Ovary (tissue), 9 donors: ENCODE data around the gene MAP7. TPM values are rescaled to one million over a fixed set of nuclear protein-coding genes. Genes with fewer than 3 reads are reported as not detected.

ENCODE experiments used
- DNase-seq, 5 donors: peaks; one replicate each; pipeline ENCODE4 v3.0.0-alpha.2; 2019 to 2020
- H3K27ac ChIP-seq, 2 donors: fragments of 200-600 bp; one replicate each; pipeline versions ENCODE4 v1.5.1 to v1.8.0; 2019 to 2022
- H3K27me3 ChIP-seq: fragments of 200-600 bp; one replicate; pipeline ENCODE4 v1.8.0; 2022
- H3K36me3 ChIP-seq: fragments of 200-600 bp; sonication (generic); one replicate; pipeline ENCODE4 v1.5.1; 2019
- H3K4me1 ChIP-seq: one replicate; pipeline ENCODE4 v1.8.1; 2013; ENCODE audit warnings: mild to moderate bottlenecking, moderate library complexity; ENCODE audit not compliant: insufficient read depth
- H3K4me3 ChIP-seq: fragments of 200-600 bp; sonication (generic); one replicate; pipeline ENCODE4 v1.5.1; 2017
- H3K9me3 ChIP-seq, 2 donors: fragments of 200-600 bp in 1 of 2; sonication (generic) in 1 of 2; one replicate each; pipeline versions ENCODE4 v1.5.1 to v1.8.1; 2013 to 2019; ENCODE audit warnings: mild to moderate bottlenecking in 1 of 2, moderate library complexity in 1 of 2
- CTCF ChIP-seq, 3 donors: fragments of 450-650 bp in 2 of 3; fragments of 200-600 bp in 1 of 3; IDR thresholded peaks; one replicate each; pipeline versions ENCODE4 v1.5.1 to v1.8.0; 2016 to 2022; ENCODE audit warnings: antibody characterized with exemption in 3 of 3, mild to moderate bottlenecking in 1 of 3
- EP300 ChIP-seq: sonication (generic); formaldehyde crosslinking; IDR thresholded peaks from one replicate; pipeline ENCODE4 v1.6.1; 2017; ENCODE audit warnings: antibody characterized with exemption
- POLR2A ChIP-seq: fragments of 450-650 bp; IDR thresholded peaks from one replicate; pipeline ENCODE4 v1.6.1; 2017; ENCODE audit warnings: antibody characterized with exemption, mild to moderate bottlenecking, moderate library complexity
- WGBS, 3 donors: extraction: QIAGEN DNeasy Blood & Tissue Kit in 1 of 3; methylation state at CpG; one replicate each; pipeline versions ENCODE4 v1.1.5 to v1.1.7; 2013 to 2017; 5-methylcytosine and 5-hydroxymethylcytosine counted together
- intact Hi-C, 4 donors: fragments of 100-400 bp; cut with DNase I; formaldehyde crosslinking; loops; one replicate each; pipeline versions ENCODE4 v1.11.0 to v1.15.1; 2022 to 2023
- polyA plus RNA-seq, 2 donors: library from polyadenylated mRNA; stranded (reverse); fragments of 200-250 nt in 1 of 2; fragments of 350-450 nt in 1 of 2; fragmentation: Illumina TruSeq in 1 of 2; extraction: RNeasy Lipid Tissue Mini Kit (QIAGEN cat#74804) in 1 of 2; gene quantifications; one replicate each; pipeline ENCODE4 v1.2.3, GENCODE V29; 2013 to 2014
- total RNA-seq, 7 donors: library from RNA; depleted of rRNA in 2 of 7; stranded (reverse); fragments of >200 nt in 2 of 7; fragmentation: NEBNext Ultra II Directional in 3 of 7; extraction: Animal tissue kit (Norgen Biotek cat#: 25700) in 3 of 7; gene quantifications; one replicate each; pipeline versions ENCODE4 v1.1.0 to v1.2.4, GENCODE V29; 2016 to 2023
- donor health status: DM: no; HTN: no; CAD: no; lungs with moderate emphysema.
- donor health status: DM: no; HTN: no; CAD: no.
- donor health status: Bipolar disorder and iron deficiency.
- donor health status: DM: yes; HTN: yes; CAD: no.
- donor health status: DM: no; HTN: no; CAD: no.
- donor health status: DM: yes; HTN: yes; CAD: no.

MAP7 gene
- total and polyA plus RNA-seq, 9 donors, result 1.2 to 13.0 (median 3.6) TPM

- intact Hi-C loops, result no loop called here
- Histone ChIP-seq H3K4me3 (no peak overlapping the region), H3K36me3 (no peaks in the 10 kb centered on the region), H3K27ac (no peak overlapping the region), H3K4me1 (no peaks in the 10 kb centered on the region), H3K27me3 (no peaks in the 10 kb centered on the region), H3K9me3 (no peaks in the 10 kb centered on the region)
- TF ChIP-seq EP300 (no peak), POLR2A (no peak), CTCF (IDR thresholded peaks at IDR 0.05) (no peak)
- 85 to 89% (median 89%) methylated on average over 4 of the region's 4 CpGs for WGBS, 3 donors
- DNase-seq, result no peak
These were observed 74.5 kb downstream of the MAP7 start for GRCh38 chr6:136475686-136476085.

- WGBS, 3 donors, result 86 to 92% (median 87%) methylated on average over 6 of the region's 6 CpGs
- intact Hi-C loops, result no loop called here
- no peak overlapping the region for H3K27ac ChIP-seq
- no peaks in the 10 kb centered on the region for H3K27me3 ChIP-seq
- H3K4me1 ChIP-seq, result no peaks in the 10 kb centered on the region
- TF ChIP-seq EP300, result no peak
- TF ChIP-seq POLR2A, result no peak
- no peak for TF ChIP-seq CTCF (IDR thresholded peaks at IDR 0.05)
- H3K36me3 ChIP-seq, result no peaks in the 10 kb centered on the region
- no peak for DNase-seq
- no peaks in the 10 kb centered on the region for H3K9me3 ChIP-seq
- no peak overlapping the region for H3K4me3 ChIP-seq
These were observed 76.0 kb downstream of the MAP7 start for GRCh38 chr6:136474241-136474640.

GRCh38 chr6:136471922-136472321, 78.3 kb downstream of the MAP7 start:
- Histone ChIP-seq H3K4me1 (no peaks in the 10 kb centered on the region), H3K36me3 (no peaks in the 10 kb centered on the region), H3K9me3 (no peaks in the 10 kb centered on the region), H3K4me3 (no peak overlapping the region), H3K27ac (no peak overlapping the region), H3K27me3 (no peaks in the 10 kb centered on the region)
- TF ChIP-seq POLR2A, result no peak
- TF ChIP-seq CTCF (IDR thresholded peaks at IDR 0.05), result no peak
- no peak for TF ChIP-seq EP300
- no peak for DNase-seq
- intact Hi-C loops, result no loop called here
- WGBS, 3 donors, result 94 to 100% (median 98%) methylated on average over 1 of the region's 1 CpG

- intact Hi-C loops, result no loop called here
- Histone ChIP-seq H3K36me3 (no peaks in the 10 kb centered on the region), H3K9me3 (no peaks in the 10 kb centered on the region), H3K27me3 (no peaks in the 10 kb centered on the region), H3K4me1 (no peaks in the 10 kb centered on the region), H3K27ac (no peak overlapping the region), H3K4me3 (no peak overlapping the region)
- TF ChIP-seq EP300 (no peak), POLR2A (no peak), CTCF (IDR thresholded peaks at IDR 0.05) (no peak)
- no peak for DNase-seq
- WGBS, 3 donors, result 20 to 34% (median 25%) methylated on average over 5 of the region's 5 CpGs
These were observed 78.8 kb downstream of the MAP7 start for GRCh38 chr6:136471372-136471771.

GRCh38 chr6:136470044-136470443, 80.2 kb downstream of the MAP7 start:
- Histone ChIP-seq H3K4me1 (no peaks in the 10 kb centered on the region), H3K27ac (no peak overlapping the region), H3K36me3 (no peaks in the 10 kb centered on the region), H3K4me3 (no peak overlapping the region), H3K9me3 (no peaks in the 10 kb centered on the region), H3K27me3 (no peaks in the 10 kb centered on the region)
- intact Hi-C loops, result no loop called here
- TF ChIP-seq POLR2A (no peak), EP300 (no peak), CTCF (IDR thresholded peaks at IDR 0.05) (no peak)
- DNase-seq, result no peak
- 73 to 77% (median 74%) methylated on average over 5 of the region's 5 CpGs for WGBS, 3 donors
